Nucleus accumbens (tissue), 56 donors: ENCODE results near the gene MAPT.
"Not testable (repeated sequence)": the region's sequence is repeated elsewhere in the genome, so short reads cannot be mapped to it uniquely, and the experiment has no call there.

Source experiments
- DNase-seq, 56 donors: peaks; one replicate each; lab custom pipeline; 2025; lab: John Stamatoyannopoulos, UW

Gene MAPT

GRCh38 chr17:45919136-45919535 is 24.8 kb downstream of the MAPT start:
- DNase-seq, result no peak

- no peak for DNase-seq
Measured at GRCh38 chr17:45920083-45920482, 25.7 kb downstream of the MAPT start.

GRCh38 chr17:45923511-45924268 is 29.3 kb downstream of the MAPT start:
- DNase-seq, result no peak

- DNase-seq, result no peak
Measured at GRCh38 chr17:45924332-45924820, 30.0 kb downstream of the MAPT start.

- DNase-seq, result no peak
Measured at GRCh38 chr17:45925311-45925710, 31.0 kb downstream of the MAPT start.

GRCh38 chr17:45927247-45927646 is 32.9 kb downstream of the MAPT start:
- no peak for DNase-seq

GRCh38 chr17:45929344-45929743 is 35.0 kb downstream of the MAPT start:
- no peak for DNase-seq

GRCh38 chr17:45930420-45930951 is 36.1 kb downstream of the MAPT start:
- no peak for DNase-seq

- DNase-seq, result no peak
Measured at GRCh38 chr17:45931677-45932076, 37.3 kb downstream of the MAPT start.

GRCh38 chr17:45934044-45934979 is 40.0 kb downstream of the MAPT start:
- DNase-seq, result no peak

- DNase-seq, result no peak
Measured at GRCh38 chr17:45935197-45935709, 40.9 kb downstream of the MAPT start.

GRCh38 chr17:45935710-45936509 is 41.6 kb downstream of the MAPT start:
- DNase-seq, result no peak

- DNase-seq, result no peak
Measured at GRCh38 chr17:45936610-45937009, 42.3 kb downstream of the MAPT start.

- DNase-seq, result not testable (repeated sequence)
Measured at GRCh38 chr17:45937186-45937585, 42.8 kb downstream of the MAPT start.

- DNase-seq, result no peak
Measured at GRCh38 chr17:45939395-45939794, 45.0 kb downstream of the MAPT start.

- peak in 1 of 56 donors; percentile 35 for DNase-seq
Measured at GRCh38 chr17:45940293-45940692, 45.9 kb downstream of the MAPT start.

- DNase-seq, result peak in 42 of 56 donors; percentile 8 to 74 (median 52)
Measured at GRCh38 chr17:45940826-45941225, 46.5 kb downstream of the MAPT start.

- no peak for DNase-seq
Measured at GRCh38 chr17:45941395-45941794, 47.0 kb downstream of the MAPT start.

- DNase-seq, result peak; percentile 54 to 99 (median 97)
Measured at GRCh38 chr17:45942284-45942683, 47.9 kb downstream of the MAPT start.

GRCh38 chr17:45946841-45947256 is 52.5 kb downstream of the MAPT start:
- DNase-seq, result peak in 23 of 56 donors; percentile 8 to 81 (median 37)
